ENCODE results near the gene NRM. TPM values are rescaled to one million over a fixed set of nuclear protein-coding genes. Genes with fewer than 3 reads are reported as not detected.

NRM gene
- total RNA-seq, 1 experiment from 2014 or later = 13.6 TPM

DNA sequence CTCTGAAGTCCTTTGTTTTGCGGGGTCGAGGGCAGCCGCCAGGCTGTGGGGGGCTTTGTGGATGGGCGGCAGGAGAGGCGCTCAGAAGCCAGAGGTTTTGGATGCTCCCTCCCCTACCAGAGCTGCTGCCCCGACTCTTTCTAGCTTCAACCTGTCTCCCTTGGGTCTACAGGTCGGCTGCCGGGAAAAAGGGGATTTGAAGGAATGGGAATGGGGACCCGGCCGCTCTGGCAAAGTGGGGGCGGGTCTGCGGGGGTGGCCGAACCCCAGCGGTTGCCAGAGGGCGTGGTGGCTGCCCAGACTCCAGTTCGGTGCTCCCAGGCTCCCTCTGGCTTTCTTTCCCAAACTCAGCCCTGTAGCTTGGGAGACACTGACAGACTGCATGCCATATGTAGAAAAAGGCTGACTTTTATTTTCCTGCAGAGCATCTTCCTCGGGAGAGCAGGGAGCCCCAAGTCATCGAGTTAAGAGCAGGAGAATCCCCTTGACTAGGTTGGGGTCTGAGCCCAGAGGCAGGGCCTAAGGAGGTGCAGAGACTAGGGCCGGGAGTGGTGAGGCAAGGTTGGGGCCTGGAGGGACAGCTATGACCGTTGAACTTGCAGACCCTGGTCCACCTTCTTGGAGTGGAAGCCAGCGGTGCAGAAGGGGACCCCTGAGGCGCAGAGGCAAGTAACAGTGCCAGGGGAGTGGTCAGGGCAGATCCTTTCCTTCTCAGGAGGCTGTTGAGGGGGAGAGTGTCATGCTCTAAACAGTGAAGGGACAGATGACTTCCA is 2.9 kb downstream of the NRM start:
- H3K9ac ChIP-seq (ENCODE audit: low read length) = peak overlapping the region; percentile 95
- peaks cover 54 to 78% of the 10 kb centered on the region in 2 experiments for H3K4me1 ChIP-seq (ENCODE audit: control insufficient read depth in 1 of 2, insufficient read depth in 2 of 2, low read length in 2 of 2)
- H3K4me2 ChIP-seq (ENCODE audit: low read length) = peak overlapping the region; percentile 98
- no peak for TF ChIP-seq POLR2AphosphoS5 (IDR thresholded peaks at IDR 0.05; ENCODE audit: low read depth, low read length)
- TF ChIP-seq, protein P1, sequence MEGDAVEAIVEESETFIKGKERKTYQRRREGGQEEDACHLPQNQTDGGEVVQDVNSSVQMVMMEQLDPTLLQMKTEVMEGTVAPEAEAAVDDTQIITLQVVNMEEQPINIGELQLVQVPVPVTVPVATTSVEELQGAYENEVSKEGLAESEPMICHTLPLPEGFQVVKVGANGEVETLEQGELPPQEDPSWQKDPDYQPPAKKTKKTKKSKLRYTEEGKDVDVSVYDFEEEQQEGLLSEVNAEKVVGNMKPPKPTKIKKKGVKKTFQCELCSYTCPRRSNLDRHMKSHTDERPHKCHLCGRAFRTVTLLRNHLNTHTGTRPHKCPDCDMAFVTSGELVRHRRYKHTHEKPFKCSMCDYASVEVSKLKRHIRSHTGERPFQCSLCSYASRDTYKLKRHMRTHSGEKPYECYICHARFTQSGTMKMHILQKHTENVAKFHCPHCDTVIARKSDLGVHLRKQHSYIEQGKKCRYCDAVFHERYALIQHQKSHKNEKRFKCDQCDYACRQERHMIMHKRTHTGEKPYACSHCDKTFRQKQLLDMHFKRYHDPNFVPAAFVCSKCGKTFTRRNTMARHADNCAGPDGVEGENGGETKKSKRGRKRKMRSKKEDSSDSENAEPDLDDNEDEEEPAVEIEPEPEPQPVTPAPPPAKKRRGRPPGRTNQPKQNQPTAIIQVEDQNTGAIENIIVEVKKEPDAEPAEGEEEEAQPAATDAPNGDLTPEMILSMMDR (IDR thresholded peaks at IDR 0.05 in 2 of 3, conservative IDR thresholded peaks at IDR 0.05 in 1 of 3; ENCODE audit: borderline replicate concordance in 1 of 3, insufficient read depth in 1 of 3, low read depth in 2 of 3, low read length in 2 of 3) = peak in 1 of 3 experiments; percentile 14; a peak in 1 of 6 replicates
- ATAC-seq (peak; percentile 13), DNase-seq (ENCODE audit: low read depth, low spot score) (no peak)
- no peaks in the 10 kb centered on the region for H3K36me3 ChIP-seq (ENCODE audit: control insufficient read depth in 1 of 2, insufficient read depth in 2 of 2, low read length in 2 of 2)
- TSS peak; percentile 67 for BruUV-seq (replicated peaks)
- H3K9me3 ChIP-seq (ENCODE audit: control insufficient read depth in 1 of 2, insufficient read depth in 1 of 2, low read depth in 1 of 2, low read length in 2 of 2) = no peaks in the 10 kb centered on the region
- H3K9me2 ChIP-seq (ENCODE audit: insufficient read depth) = no peaks in the 10 kb centered on the region
- CTCF ChIA-PET = interaction anchor here (1.6 kb wide), 2 partner anchors 9 to 34 kb away, joined by 6 to 10 read pairs; no protein-coding TSS in a partner anchor
- POLR2A ChIA-PET = interaction anchor here (0.8 to 2.4 kb wide), 7 partner anchors 8 to 73 kb away, joined by 4 to 12 read pairs (median 5); partner anchors contain the start of gene MDC1
- no peak overlapping the region for H2AFZ ChIP-seq (ENCODE audit: low read depth, low read length, poor library complexity, severe bottlenecking)
- H3K79me2 ChIP-seq (ENCODE audit: insufficient read depth, low read length) = peaks cover 35% of the 10 kb centered on the region
- RAD21 ChIA-PET (ENCODE audit: low non-redundant PET in 1 of 2, low total read pairs in 2 of 2, uncharacterized antibody in 2 of 2, unreplicated experiment in 2 of 2) = interaction anchor here in 1 of 2 experiments (1.0 kb wide), 1 partner anchor 43 kb away, joined by 5 read pairs; no protein-coding TSS in a partner anchor
- H3K27ac ChIP-seq (ENCODE audit: low read depth, low read length) = peak overlapping the region; percentile 98
- no peaks in the 10 kb centered on the region for H4K20me1 ChIP-seq (ENCODE audit: insufficient read depth)
- intact Hi-C loops (cut with micrococcal nuclease) = loop anchor here (2.0 kb wide), 1 partner anchor 33 kb away; the partner anchor contains the start of gene TUBB
- H3K4me3 ChIP-seq (replicated peaks in 1 of 2; ENCODE audit: low read depth in 1 of 2, low read length in 2 of 2) = peak overlapping the region; percentile 87 to 98
- no peaks in the 10 kb centered on the region for H3K27me3 ChIP-seq (ENCODE audit: insufficient read depth, low read length)
